Stimulated activated CD8-positive, alpha-beta memory T cell treated with anti-CD3 and anti-CD28 coated beads, Interleukin-7, amount 100 ng/mL, for 4 hours (primary cell): ENCODE data around the gene EPM2AIP1.
"Not testable (repeated sequence)": the region's sequence is repeated elsewhere in the genome, so short reads cannot be mapped to it uniquely, and the experiment has no call there.

Experiments used
- DNase-seq, 2 donors: peaks; one replicate each; pipeline ENCODE4 v3.0.0-alpha.2; 2020; ENCODE audit warnings: low read depth in 2 of 2

The EPM2AIP1 gene

GRCh38 chr3:36993326-36994283, 674 bp upstream of the EPM2AIP1 start, which contains the start of gene MLH1:
Gene MLH1, plus strand, starts transcription at chr3:36993518. Its CDS starts 30 bp downstream, at chr3:36993548.
- peak; percentile 88 to 100 for DNase-seq

DNA sequence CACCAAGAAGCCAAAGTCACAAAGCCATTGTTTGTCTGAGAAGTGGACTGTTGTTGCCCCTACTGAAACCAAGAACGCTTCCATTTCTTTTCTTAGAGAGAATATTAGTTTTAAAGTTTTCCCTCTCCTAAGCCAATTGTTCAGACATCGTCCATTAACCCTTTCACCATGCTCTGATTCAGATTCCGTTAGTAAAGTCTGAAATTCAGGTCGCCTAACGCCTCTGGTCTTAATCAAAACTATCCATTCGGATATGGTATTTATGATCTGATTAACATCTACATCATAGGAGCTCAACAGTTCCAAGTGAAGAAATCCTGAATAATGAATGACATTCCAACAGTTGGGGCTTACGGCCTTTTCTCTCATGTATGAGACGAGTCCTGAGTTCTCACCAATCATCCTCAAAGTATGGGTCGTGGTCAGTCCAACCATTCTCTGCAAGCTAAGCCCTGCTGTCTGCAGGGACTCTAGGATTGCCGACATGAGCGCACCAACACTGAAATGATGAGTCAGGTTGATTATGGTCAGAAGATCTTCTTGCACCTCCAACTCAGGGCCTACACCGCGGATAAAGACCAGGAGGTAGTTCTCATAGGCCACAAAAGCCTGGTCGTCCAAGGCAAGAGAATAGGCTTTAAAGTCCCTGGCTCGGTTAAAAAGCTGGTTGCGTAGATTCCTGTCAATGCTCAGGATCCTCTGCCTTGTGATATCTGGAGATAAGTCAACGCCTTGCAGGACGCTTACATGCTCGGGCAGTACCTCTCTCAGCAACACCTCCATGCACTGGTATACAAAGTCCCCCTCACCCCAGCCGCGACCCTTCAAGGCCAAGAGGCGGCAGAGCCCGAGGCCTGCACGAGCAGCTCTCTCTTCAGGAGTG, 767 bp downstream of the EPM2AIP1 start:
- DNase-seq, result no peak

DNA sequence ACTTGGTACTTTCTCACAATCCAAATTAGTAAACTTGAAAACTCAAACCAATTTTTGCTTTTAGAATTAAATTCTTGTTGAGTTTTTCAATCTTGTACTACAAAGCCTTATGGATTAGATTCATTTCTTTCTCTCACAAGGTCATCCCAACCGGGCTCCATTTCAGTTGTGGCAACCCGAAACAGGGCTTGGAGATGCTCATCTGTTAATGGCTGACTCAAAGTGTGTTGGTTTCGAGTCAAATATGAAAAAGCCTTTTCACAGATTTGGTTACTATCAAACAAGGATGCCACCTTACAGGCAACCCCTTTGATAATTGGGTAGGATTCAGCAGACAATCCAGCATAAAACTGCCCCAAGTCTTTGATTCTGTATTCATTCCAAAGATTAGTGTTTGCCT, 1.8 kb downstream of the EPM2AIP1 start:
- no peak for DNase-seq

GRCh38 chr3:36989568-36989967, 3.4 kb downstream of the EPM2AIP1 start:
- no peak for DNase-seq

DNA sequence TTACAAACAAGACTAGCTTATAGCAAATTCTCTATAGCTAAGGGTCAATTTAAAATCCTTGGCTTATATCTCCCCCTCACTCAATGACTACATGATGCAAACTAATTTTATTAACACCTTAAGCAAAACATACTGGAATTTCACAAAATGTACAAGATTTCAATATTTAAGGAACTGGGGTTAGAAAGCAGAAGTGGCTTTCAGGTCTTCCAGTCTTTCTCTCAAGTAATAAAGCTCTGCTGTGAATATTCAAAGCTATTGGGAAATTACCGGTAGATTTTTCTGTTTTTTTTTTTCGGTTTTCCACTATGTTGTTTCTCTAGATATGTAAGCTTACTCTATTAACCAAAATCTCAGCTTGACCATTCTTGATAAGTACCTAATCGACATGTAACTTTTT, 3.9 kb downstream of the EPM2AIP1 start:
- no peak for DNase-seq

GRCh38 chr3:36988356-36988755, 4.6 kb downstream of the EPM2AIP1 start:
- no peak for DNase-seq

GRCh38 chr3:36981006-36981405, 11.9 kb downstream of the EPM2AIP1 start:
- DNase-seq, result no peak

GRCh38 chr3:36973139-36973538, 19.8 kb downstream of the EPM2AIP1 start:
- no peak for DNase-seq

- DNase-seq, result no peak
These were observed 20.8 kb downstream of the EPM2AIP1 start for GRCh38 chr3:36972163-36972562.

DNA sequence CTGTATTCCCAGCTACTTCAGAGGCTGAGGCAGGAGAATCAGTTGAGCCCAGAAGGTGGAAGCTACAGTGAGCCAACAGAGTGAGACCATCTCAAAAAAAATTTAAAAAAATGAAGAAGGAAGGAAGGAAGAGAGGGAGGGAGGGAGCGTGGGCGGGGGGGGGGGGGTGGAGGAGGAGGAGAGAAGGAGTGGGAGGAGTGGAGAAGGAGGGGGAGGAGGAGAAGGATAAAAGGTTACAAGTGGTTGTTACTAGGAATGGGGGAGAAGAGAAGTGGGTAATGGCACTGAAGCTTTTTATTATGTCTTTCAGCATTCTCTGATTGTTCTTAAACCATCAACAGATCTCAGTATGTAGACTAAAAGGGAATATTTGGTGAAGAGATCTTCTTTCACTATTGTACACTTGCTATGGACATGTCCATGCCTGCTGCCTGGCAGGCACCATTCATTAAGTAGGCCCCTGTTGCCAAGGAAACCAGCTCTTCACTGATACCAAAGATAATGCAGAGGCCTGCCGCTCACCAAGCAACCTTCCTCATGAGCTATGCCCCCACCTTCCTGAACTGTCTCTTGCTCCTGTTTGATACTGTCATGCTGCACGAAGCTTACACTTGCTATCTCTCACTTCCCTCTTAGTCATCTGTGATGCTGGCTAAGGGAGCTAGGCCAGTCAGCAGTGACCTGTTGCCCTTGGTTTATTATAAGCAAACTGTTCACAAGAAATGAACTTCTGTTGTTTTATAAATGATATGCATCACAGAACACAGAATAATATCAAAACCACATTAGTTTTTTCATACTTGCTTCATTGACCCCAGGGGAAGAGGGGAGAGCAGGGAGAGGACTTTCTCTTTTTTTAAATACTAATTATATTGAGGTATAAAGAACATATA, 23.1 kb downstream of the EPM2AIP1 start:
- DNase-seq, result peak; percentile 11 to 29

- no peak for DNase-seq
These were observed 23.8 kb downstream of the EPM2AIP1 start for GRCh38 chr3:36969085-36969484.

DNA sequence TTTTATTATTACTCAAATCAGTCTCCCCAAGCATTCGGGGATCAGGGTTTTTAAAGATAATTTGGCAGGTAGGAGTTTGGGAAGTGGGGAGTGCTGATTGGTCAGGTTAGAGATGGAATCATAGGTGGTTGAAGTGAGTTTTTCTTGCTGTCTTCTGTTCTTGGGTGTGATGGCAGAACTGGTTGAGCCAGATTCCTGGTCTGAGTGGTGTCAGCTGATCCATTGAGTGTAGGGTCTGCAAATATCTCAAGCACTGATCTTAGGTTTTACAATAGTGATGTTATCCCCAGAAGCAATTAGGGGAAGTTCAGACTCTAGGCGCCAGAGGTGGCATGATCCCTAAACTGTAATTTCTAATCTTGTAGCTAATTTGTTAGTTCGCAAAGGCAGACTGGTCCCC, 27.5 kb downstream of the EPM2AIP1 start:
- no peak for DNase-seq

GRCh38 chr3:36964817-36965216, 28.1 kb downstream of the EPM2AIP1 start:
- DNase-seq, result no peak

DNA sequence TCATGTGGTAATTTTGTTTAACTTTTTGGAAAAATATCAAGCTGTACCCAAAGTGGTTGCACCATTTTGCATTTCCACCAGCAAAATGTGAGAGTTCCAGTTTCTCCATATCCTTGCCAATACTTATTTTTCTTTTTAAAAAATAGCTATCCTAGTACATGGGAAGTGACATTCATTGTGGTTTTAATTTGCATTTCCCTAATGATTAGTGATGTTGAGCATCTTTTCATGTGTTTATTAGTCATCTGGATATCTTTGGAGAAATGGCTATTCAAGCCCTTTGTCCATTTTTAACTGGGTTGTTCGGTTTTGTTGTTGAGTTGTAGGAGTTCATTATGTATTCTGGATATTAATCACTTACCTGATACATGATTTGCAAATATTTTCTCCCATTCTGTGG, 28.6 kb downstream of the EPM2AIP1 start:
- no peak for DNase-seq

DNA sequence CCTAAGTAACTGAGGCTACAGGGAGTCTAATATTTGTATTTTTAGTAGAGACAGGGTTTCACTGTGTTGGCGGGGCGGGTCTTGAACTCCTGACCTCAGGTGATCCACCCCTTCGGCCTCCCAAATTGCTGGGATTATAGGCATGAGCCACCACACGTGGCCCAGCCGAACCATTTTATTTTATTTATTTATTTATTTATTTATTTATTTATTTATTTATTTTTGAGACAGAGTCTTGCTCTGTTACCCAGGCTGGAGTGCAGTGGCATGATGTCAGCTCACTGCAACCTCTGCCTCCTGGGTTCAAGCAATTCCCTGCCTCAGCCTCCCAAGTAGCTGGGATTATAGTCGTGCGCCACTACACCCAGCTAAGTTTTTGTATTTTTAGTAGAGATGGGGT, 29.9 kb downstream of the EPM2AIP1 start:
- DNase-seq, result not testable (repeated sequence)

GRCh38 chr3:36960502-36960901, 32.4 kb downstream of the EPM2AIP1 start:
- DNase-seq, result no peak

DNA sequence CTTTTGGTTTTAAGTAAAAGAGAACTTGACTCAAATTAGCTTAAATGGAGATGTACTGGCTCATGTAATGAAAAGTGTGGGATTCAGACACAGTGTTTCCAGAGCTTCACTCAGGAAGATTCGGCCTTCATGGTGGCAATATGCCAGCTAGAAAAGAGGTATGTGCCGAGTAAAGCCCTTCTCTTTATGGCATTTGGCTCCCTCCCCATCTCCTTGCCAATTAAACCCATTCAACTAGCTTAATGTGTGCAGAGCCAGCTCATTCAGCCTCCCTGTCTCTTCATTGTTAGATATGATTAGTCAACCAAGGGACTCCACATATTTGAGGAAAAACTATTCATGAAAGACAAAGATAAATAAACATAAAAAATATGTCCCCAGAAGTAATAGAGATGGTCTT, 33.1 kb downstream of the EPM2AIP1 start:
- DNase-seq, result no peak

DNA sequence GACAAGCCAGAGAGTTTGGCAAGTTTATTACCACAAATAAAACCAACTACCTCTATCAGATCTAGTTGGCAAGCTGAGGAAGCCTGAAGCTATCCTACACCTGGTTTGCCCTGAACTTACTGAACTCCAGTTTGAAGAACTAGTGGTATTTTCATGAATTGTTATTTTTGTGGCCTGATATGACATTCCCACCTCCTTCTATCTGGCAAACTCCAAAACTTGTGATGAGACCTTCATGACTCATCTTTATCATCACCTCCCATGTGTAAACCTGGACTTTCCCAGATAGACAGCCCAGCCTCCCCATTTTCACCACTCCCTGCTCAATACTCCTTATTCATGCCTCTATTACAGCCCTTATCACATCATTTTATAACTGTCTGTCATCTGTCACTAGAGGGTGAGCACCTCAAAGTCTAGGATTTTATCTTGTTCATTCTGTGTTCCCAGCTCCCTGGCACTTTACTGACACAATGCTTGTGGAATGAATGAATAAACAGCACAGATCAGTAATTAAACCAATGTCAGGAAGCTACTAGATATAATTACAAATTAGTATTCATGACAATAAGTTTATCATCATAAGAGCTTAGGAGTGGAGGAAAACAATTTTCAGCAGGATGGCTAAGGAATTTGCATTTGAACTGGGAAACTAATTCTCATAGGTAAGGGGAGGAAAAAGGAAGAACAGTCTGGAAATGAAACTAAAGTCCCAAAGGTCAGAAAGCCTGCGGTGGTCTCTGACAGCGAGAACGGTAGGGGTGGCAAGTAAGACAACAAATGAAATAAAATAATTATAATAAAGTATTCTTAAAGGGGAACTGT, 34.9 kb downstream of the EPM2AIP1 start:
- no peak for DNase-seq

DNA sequence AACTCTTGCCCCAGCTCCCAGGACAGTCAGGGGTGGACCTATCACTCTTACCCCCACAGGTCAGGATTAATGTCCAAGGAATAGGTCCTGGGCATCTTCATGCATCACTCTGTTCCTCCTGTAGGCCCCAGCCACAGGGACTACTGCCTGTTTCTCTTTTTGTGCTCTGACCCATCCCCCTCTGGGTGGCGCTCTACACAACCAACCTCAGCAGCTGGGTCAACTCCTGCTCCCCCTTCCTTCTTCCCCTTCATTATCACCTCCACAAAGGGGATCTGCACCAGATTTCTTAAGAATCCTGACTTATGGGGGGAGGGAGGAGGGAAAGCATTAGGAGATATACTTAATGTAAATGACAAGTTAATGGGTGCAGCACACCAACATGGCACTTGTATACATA, 35.9 kb downstream of the EPM2AIP1 start:
- no peak for DNase-seq

- no peak for DNase-seq
These were observed 36.8 kb downstream of the EPM2AIP1 start for GRCh38 chr3:36956155-36956554.
